ENCODE results near the gene SSBP2. TPM values are rescaled to one million over a fixed set of nuclear protein-coding genes. Genes with fewer than 3 reads are reported as not detected.

The SSBP2 gene
- total RNA-seq, 4 donors from 2014 or later = 45.3 to 83.1 (median 61.7) TPM

DNA sequence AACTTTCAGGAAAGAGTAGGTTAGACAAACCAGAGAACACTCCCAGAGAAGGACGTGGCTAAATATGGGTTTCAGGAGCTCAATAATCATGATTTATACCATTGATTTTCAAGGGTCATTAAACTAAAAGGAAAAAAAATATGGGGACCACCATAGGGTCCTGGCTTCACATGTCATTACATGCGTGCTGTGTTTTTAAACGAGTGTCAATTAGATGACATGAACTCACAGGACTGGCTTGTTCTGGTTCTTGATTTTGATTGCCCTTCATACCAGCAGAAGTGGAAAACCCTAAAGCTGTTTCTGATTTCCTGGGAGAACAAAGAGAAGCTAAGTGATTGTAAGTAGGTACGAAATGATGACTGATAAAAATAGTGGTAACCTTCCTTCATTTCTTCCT, 362.7 kb downstream of the SSBP2 start:
- no peak for TF ChIP-seq CTCF (IDR thresholded peaks at IDR 0.05)
- TF ChIP-seq POLR2A (IDR thresholded peaks at IDR 0.05) = no peak
- intact Hi-C loops (cut with DNase I; ENCODE audit: low total_unique reads) = no loop called here
- H3K4me3 ChIP-seq (ENCODE audit: low read depth, poor library complexity, severe bottlenecking) = no peak overlapping the region
- DNase-seq (ENCODE audit: low spot score in 2 of 2) = no peak
- WGBS, 2 donors = 63 to 68% methylated on average over 4 of the region's 4 CpGs

DNA sequence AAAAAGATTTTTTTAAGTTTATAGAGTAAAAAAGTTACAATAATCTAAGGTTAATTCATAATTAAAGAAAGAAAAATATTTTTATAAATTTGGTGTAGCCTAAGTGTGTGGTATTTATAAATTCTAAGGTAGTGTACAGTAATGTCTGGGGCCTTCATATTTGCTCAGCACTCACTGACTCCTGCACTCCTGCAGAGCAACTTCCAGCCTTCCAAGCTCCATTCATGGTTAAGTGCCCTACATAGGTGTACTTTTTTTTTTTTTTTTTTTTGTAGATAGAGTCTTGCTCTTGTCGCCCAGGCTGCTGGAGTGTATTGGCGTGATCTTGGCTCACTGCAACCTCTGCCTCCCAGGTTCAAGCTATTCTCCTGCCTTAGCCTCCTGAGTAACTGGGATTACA, 367.0 kb downstream of the SSBP2 start:
- H3K4me3 ChIP-seq (ENCODE audit: low read depth, poor library complexity, severe bottlenecking) = no peak overlapping the region
- intact Hi-C loops (cut with DNase I; ENCODE audit: low total_unique reads) = no loop called here
- no peak for TF ChIP-seq CTCF (IDR thresholded peaks at IDR 0.05)
- TF ChIP-seq POLR2A (IDR thresholded peaks at IDR 0.05) = no peak
- DNase-seq (ENCODE audit: low spot score in 2 of 2) = no peak
- 100% methylated on average over 2 of the region's 2 CpGs for WGBS, 2 donors

DNA sequence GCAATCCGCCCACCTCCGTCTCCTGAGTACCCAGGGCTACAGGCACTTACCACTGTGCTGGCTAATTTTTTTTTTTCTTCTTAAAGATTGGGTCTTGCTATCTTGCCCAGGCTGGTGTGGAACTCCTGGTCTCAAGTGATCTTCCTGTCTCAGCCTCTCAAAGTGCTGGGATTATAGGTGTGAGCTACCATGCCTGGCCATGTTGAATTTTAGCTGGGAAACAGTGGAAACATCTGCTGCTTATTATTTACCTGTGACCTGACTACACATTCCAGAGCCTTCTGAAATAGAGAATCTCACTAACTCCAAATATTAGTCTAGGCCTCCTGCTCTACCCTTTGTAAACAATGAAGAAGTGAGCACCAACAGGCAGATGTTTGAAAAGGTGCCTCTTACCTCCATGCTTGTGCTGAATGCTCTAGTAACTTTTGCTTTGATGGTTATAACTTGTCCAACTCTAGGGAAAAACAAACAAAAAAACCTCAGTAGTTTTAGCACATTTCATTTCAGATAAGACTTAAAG, 379.5 kb downstream of the SSBP2 start:
- 85 to 91% methylated on average over 2 of the region's 2 CpGs for WGBS, 2 donors
- H3K4me3 ChIP-seq (ENCODE audit: low read depth, poor library complexity, severe bottlenecking) = no peak overlapping the region
- DNase-seq (ENCODE audit: low spot score in 2 of 2) = no peak
- intact Hi-C loops (cut with DNase I; ENCODE audit: low total_unique reads) = no loop called here
- TF ChIP-seq CTCF (IDR thresholded peaks at IDR 0.05) = no peak
- TF ChIP-seq POLR2A (IDR thresholded peaks at IDR 0.05) = no peak

DNA sequence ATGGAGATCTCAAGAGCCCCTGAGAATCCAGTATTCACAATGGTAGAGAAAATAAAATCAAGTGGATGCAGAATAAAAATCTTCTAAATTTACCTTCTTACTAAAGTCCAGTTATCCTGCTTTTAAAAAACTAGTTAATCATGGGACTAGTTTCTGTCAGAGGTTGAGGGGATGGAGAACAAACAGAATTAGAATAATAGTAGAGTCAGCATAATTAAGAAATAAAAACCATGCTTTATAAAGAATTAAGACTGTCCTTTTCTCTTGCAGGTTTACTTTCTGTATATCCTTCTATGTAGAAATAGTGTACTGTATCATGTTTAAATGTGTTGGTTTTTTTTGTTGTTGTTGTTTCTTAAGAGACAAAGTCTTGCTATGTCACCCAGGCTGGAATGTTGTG, 380.0 kb downstream of the SSBP2 start:
- DNase-seq (ENCODE audit: low spot score in 2 of 2) = no peak
- no peak overlapping the region for H3K4me3 ChIP-seq (ENCODE audit: low read depth, poor library complexity, severe bottlenecking)
- TF ChIP-seq CTCF (IDR thresholded peaks at IDR 0.05) (no peak), POLR2A (IDR thresholded peaks at IDR 0.05) (no peak)
- intact Hi-C loops (cut with DNase I; ENCODE audit: low total_unique reads) = no loop called here

DNA sequence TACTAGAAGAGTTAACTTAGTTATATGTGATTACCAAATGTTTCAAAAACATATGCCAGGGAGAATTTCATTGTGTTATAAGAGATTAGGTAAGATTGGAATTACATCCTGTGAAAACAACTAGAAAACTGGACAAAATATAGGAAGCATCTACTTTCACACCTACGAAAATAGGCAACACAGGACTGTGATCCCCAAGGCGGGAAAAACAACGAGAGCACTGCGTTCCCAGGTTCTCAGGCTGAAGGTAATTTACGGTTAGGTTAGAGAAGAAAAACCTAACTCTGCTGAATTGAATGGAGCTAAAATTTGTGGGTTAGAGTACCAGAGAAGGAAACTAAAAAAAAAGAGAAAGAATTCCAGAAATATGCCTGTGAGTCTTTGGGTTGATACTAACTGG, 385.4 kb downstream of the SSBP2 start:
- 91 to 92% methylated on average over 5 of the region's 5 CpGs for WGBS, 2 donors
- no peak overlapping the region for H3K4me3 ChIP-seq (ENCODE audit: low read depth, poor library complexity, severe bottlenecking)
- DNase-seq (ENCODE audit: low spot score in 2 of 2) = no peak
- intact Hi-C loops (cut with DNase I; ENCODE audit: low total_unique reads) = no loop called here
- TF ChIP-seq CTCF (IDR thresholded peaks at IDR 0.05) = no peak
- TF ChIP-seq POLR2A (IDR thresholded peaks at IDR 0.05) = no peak

DNA sequence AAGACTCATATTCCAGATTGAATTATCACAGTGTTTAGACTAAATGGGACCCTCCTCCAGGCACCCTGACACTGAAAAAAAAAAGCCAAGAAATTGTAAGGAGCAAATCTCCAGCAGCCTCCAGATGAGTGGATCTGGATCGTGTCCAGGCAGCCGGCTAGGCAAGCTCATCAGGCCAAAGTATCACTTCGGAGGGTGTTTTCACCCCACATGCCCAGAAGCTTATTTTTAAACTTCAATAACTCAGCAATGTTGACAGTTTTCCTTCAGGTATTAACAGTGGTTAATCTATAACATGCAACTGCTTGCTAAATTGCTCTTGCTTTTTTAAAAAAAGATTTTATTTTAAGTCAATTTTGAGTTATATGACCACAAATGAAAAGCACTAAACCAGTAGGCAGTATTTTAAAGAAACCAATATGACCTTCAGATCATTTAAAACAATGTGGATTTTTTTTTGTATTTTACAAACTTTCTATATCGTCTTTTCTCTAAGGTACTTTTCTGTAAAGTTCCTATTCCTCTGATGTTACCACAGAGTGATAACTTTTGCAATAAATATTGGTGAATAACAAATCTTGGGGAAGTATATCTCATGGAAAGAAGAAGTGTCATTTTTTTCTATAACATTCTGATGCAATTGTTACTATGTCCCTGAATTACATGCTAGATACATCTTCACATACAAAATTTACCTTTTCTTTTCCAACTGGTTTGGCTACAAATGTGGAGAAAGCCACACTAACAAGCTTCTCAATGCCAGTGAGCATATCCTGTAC, 387.6 kb downstream of the SSBP2 start:
- no peak overlapping the region for H3K4me3 ChIP-seq (ENCODE audit: low read depth, poor library complexity, severe bottlenecking)
- DNase-seq (ENCODE audit: low spot score in 2 of 2) = no peak
- intact Hi-C loops (cut with DNase I; ENCODE audit: low total_unique reads) = no loop called here
- WGBS, 2 donors = 39 to 42% methylated on average over 4 of the region's 4 CpGs
- TF ChIP-seq POLR2A (IDR thresholded peaks at IDR 0.05) (no peak), CTCF (IDR thresholded peaks at IDR 0.05) (no peak)
